Liver (tissue), 9 donors: Measurements from ENCODE around the gene CEP85L. TPM values are rescaled to one million over a fixed set of nuclear protein-coding genes. Genes with fewer than 3 reads are reported as not detected.

Experiments used
- DNase-seq: peaks from one replicate; pipeline ENCODE4 v3.0.0-alpha.2; 2017; ENCODE audit warnings: low spot score
- H3K27ac ChIP-seq, 2 donors: one replicate each; pipeline ENCODE4 v1.7.0; 2013; ENCODE audit warnings: inconsistent platforms in 2 of 2, low read length in 2 of 2, control low read depth in 1 of 2, low read depth in 1 of 2, mild to moderate bottlenecking in 1 of 2
- H3K27me3 ChIP-seq, 4 donors: one replicate each; pipeline versions ENCODE4 v1.6.1 to v1.7.0; 2013; ENCODE audit warnings: low read length in 3 of 4, inconsistent platforms in 1 of 4, mild to moderate bottlenecking in 1 of 4, moderate library complexity in 1 of 4; ENCODE audit not compliant: control insufficient read depth in 4 of 4, insufficient read depth in 4 of 4
- H3K36me3 ChIP-seq, 4 donors: one replicate each; pipeline versions ENCODE4 v1.6.1 to v1.7.0; 2013; ENCODE audit warnings: low read length in 3 of 4, mild to moderate bottlenecking in 3 of 4, low read depth in 1 of 4, moderate library complexity in 1 of 4; ENCODE audit not compliant: control insufficient read depth in 4 of 4, insufficient read depth in 3 of 4
- H3K4me1 ChIP-seq, 4 donors: one replicate each; pipeline versions ENCODE4 v1.6.1 to v1.7.0; 2013; ENCODE audit warnings: low read length in 3 of 4, mild to moderate bottlenecking in 3 of 4, moderate library complexity in 1 of 4; ENCODE audit not compliant: control insufficient read depth in 4 of 4, insufficient read depth in 4 of 4
- H3K4me3 ChIP-seq, 3 donors: one replicate each; pipeline versions ENCODE4 v1.6.1 to v1.7.0; 2013; ENCODE audit warnings: low read length in 3 of 3, control low read depth in 1 of 3, low read depth in 1 of 3, mild to moderate bottlenecking in 1 of 3
- H3K9ac ChIP-seq, 2 donors: one replicate each; pipeline ENCODE4 v1.7.0; 2013; ENCODE audit warnings: low read length in 2 of 2, mild to moderate bottlenecking in 2 of 2, moderate library complexity in 2 of 2, control low read depth in 1 of 2, low read depth in 1 of 2
- H3K9me3 ChIP-seq, 4 donors: one replicate each; pipeline versions ENCODE4 v1.6.1 to v1.7.0; 2013; ENCODE audit warnings: low read length in 3 of 4; ENCODE audit not compliant: control insufficient read depth in 4 of 4
- ATF3 ChIP-seq: IDR thresholded peaks from 2 replicates; pipeline ENCODE4 v1.6.1; 2016; ENCODE audit warnings: antibody characterized with exemption
- CTCF ChIP-seq: fragments of 150-350 bp; IDR thresholded peaks from 2 replicates; pipeline ENCODE4 v1.5.1; 2017; ENCODE audit warnings: improper control_type of control experiment, low read depth, low read length; ENCODE audit not compliant: missing input control
- EGR1 ChIP-seq, 2 donors: IDR thresholded peaks; 2 replicates each; pipeline ENCODE4 v1.6.1; 2016 to 2018; ENCODE audit warnings: antibody characterized with exemption in 2 of 2, low read depth in 2 of 2
- FOXA1 ChIP-seq: IDR thresholded peaks from 2 replicates; pipeline ENCODE4 v1.6.1; 2016; ENCODE audit warnings: antibody characterized with exemption
- FOXA2 ChIP-seq: IDR thresholded peaks from 2 replicates; pipeline ENCODE4 v1.6.1; 2016; ENCODE audit warnings: antibody characterized with exemption
- GABPA ChIP-seq, 2 donors: IDR thresholded peaks in 1 of 2; conservative IDR thresholded peaks in 1 of 2; 2 replicates each; pipeline ENCODE4 v1.6.1; 2016; ENCODE audit warnings: antibody characterized with exemption in 2 of 2, mild to moderate bottlenecking in 1 of 2, moderate library complexity in 1 of 2
- HNF4A ChIP-seq, 2 donors: conservative IDR thresholded peaks; 2 replicates each; pipeline ENCODE4 v1.6.1; 2016; ENCODE audit warnings: antibody characterized with exemption in 2 of 2, mild to moderate bottlenecking in 2 of 2
- HNF4G ChIP-seq: IDR thresholded peaks from 2 replicates; pipeline ENCODE4 v1.6.1; 2016; ENCODE audit warnings: antibody characterized with exemption
- JUND ChIP-seq, 2 donors: IDR thresholded peaks; 2 replicates each; pipeline ENCODE4 v1.6.1; 2016; ENCODE audit warnings: antibody characterized with exemption in 2 of 2
- MAX ChIP-seq: IDR thresholded peaks from 2 replicates; pipeline ENCODE4 v1.6.1; 2016; ENCODE audit warnings: antibody characterized with exemption
- NR2F2 ChIP-seq: IDR thresholded peaks from 2 replicates; pipeline ENCODE4 v1.6.1; 2016; ENCODE audit warnings: antibody characterized with exemption
- RAD21 ChIP-seq, 2 donors: IDR thresholded peaks; 2 replicates each; pipeline ENCODE4 v1.6.1; 2016; ENCODE audit warnings: antibody characterized with exemption in 2 of 2, mild to moderate bottlenecking in 2 of 2
- REST ChIP-seq: IDR thresholded peaks from 2 replicates; pipeline ENCODE4 v1.6.1; 2016; ENCODE audit warnings: antibody characterized with exemption, mild to moderate bottlenecking
- RXRA ChIP-seq, 2 donors: IDR thresholded peaks; 2 replicates each; pipeline ENCODE4 v1.6.1; 2017 to 2018; ENCODE audit warnings: antibody characterized with exemption in 2 of 2, mild to moderate bottlenecking in 1 of 2
- SP1 ChIP-seq: IDR thresholded peaks from 2 replicates; pipeline ENCODE4 v1.6.1; 2018; ENCODE audit warnings: antibody characterized with exemption, mild to moderate bottlenecking
- TAF1 ChIP-seq: conservative IDR thresholded peaks from 2 replicates; pipeline ENCODE4 v1.6.1; 2016; ENCODE audit warnings: antibody characterized with exemption, mild to moderate bottlenecking
- YY1 ChIP-seq: IDR thresholded peaks from 2 replicates; pipeline ENCODE4 v1.6.1; 2016; ENCODE audit warnings: antibody characterized with exemption, mild to moderate bottlenecking
- ZBTB33 ChIP-seq: IDR thresholded peaks from 2 replicates; pipeline ENCODE4 v1.6.1; 2016; ENCODE audit warnings: antibody characterized with exemption
- WGBS: extraction: QIAGEN DNeasy Blood & Tissue Kit; methylation state at CpG from one replicate; pipeline ENCODE4 v1.1.7; 2013; 5-methylcytosine and 5-hydroxymethylcytosine counted together
- polyA plus RNA-seq, 2 donors: library from polyadenylated mRNA; stranded (reverse) in 1 of 2; unstranded in 1 of 2; fragments of 200-250 nt in 1 of 2; fragments of >200 nt in 1 of 2; fragmentation: Nextera tagmentation in 1 of 2; extraction: Ambion mirVana in 1 of 2; gene quantifications; one replicate each; pipeline versions ENCODE4 v1.2.1 to v1.2.3, GENCODE V29; 2013 to 2015
- total RNA-seq, 2 donors: library from RNA; depleted of rRNA; stranded (reverse); fragments of >200 nt; gene quantifications; one replicate each; pipeline ENCODE4 v1.2.3, GENCODE V29; 2014
- donor health status: healthy.
- donor health status: healthy.
- donor health status: healthy.
- donor health status: healthy.
- donor health status: healthy.

The CEP85L gene
- total and polyA plus RNA-seq, 4 donors, result 0.40 to 6.4 (median 2.3) TPM

GRCh38 chr6:118456982-118457381 is 194.4 kb downstream of the CEP85L start:
- H3K9me3 ChIP-seq, result peaks cover 4 to 22% (median 16%) of the 10 kb centered on the region in 4 donors
- TF ChIP-seq JUND (IDR thresholded peaks at IDR 0.05) (no peak), GABPA (IDR thresholded peaks at IDR 0.05 in 1 of 2, conservative IDR thresholded peaks at IDR 0.05 in 1 of 2) (no peak), SP1 (no peak), FOXA1 (no peak), RAD21 (IDR thresholded peaks at IDR 0.05) (no peak), HNF4G (no peak), CTCF (no peak), MAX (no peak), TAF1 (no peak), RXRA (IDR thresholded peaks at IDR 0.05) (no peak), EGR1 (IDR thresholded peaks at IDR 0.05; ENCODE audit: low read depth in 2 of 2) (no peak), HNF4A (conservative IDR thresholded peaks at IDR 0.05) (no peak), YY1 (no peak), ZBTB33 (no peak), NR2F2 (no peak), REST (no peak), ATF3 (no peak), FOXA2 (no peak)
- no peak for DNase-seq
- H3K36me3 ChIP-seq, result no peaks in the 10 kb centered on the region
- no peak overlapping the region for H3K9ac ChIP-seq
- H3K27me3 ChIP-seq, result no peaks in the 10 kb centered on the region
- H3K27ac ChIP-seq, result no peak overlapping the region
- WGBS, result 90% methylated on average over 1 of the region's 1 CpG
- H3K4me3 ChIP-seq, result no peak overlapping the region
- H3K4me1 ChIP-seq, result no peaks in the 10 kb centered on the region
